Inflammatory macrophage (primary cell): ENCODE data around the gene DOCK10.
A peak's percentile ranks its signal among the peaks of the same experiment; 100 is the strongest.
"Not testable (repeated sequence)": the region's sequence is repeated elsewhere in the genome, so short reads cannot be mapped to it uniquely, and the experiment has no call there.

Experiments used
- DNase-seq, 2 donors: peaks; one replicate each; pipeline ENCODE4 v3.0.0-alpha.2; 2020 to 2022

Gene DOCK10

DNA sequence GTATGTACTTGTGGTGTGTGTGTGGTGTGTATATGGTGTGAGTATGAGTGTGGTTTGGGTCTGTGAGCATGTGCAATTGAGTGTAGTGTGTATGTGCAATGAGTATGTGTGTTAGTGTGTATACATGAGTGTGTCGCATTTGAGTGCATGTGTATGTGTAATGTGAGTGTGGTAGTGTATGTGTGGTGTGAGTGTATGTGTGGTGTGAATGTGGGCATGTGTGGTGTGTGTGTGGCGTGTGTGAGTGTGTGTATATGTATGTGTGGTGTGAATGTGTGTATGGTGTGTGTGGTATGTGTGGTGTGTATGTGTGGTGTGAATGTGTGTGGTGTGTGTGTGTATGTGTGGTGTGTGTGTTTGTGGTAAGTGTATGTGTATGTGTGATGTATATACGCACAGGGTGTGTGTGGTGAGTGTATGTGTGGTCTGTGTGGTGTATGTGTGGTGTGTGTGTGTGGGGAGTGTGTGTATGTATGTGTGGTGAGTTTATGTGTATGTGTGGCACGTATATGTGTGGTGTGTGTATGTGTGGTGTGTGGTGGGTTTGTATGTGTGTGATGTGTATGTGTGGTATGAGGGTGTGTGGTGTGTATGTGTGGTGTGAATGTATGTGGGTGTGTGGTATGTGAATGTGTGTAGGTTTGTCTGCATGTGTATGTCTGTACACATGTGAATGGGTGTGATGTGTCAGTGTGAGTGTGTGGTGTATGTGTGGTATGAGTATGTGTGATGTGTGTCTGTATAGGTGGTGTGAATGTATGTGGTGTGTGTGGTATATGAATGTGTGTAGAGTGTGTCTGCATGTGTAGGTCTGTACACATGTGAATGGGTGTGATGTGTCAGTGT, 123.4 kb downstream of the DOCK10 start:
- no peak for DNase-seq

DNA sequence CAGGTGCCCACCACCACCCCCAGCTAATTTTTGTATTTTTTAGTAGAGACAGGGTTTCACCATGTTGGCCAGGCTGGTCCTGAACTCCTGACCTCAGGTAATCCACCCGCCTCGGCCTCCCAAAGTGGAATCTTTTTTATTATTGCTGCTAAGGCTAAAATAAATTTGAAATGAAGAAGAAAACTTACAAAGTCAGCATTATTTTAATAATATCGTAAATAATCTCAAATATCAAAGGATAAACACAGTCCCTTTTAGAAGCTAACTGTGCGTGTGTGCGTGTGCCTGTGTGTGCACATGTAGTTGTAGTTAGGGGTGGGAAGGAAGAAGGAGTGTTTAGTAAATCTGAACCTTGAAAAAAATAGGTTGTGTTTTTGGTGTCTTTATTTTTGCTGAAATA, 125.0 kb downstream of the DOCK10 start:
- not testable (repeated sequence) for DNase-seq

DNA sequence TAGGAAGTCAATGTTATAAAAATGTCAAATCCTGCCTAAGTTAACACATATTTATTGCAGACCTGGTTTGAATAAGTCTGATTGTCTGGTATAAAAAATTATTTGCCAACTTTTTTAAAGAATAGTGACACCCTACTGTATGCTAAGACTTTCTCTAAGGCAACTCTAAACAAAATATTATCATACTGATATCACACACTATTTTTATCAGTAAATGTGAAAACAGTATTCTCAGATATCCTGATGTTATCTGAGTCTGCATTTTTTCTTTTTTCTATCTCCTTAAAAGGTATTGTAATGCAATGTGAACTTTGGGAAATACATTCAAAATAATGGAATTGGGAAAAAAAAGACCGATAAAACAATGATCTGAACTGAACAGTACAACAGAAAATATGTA, 127.1 kb downstream of the DOCK10 start:
- DNase-seq, result no peak

DNA sequence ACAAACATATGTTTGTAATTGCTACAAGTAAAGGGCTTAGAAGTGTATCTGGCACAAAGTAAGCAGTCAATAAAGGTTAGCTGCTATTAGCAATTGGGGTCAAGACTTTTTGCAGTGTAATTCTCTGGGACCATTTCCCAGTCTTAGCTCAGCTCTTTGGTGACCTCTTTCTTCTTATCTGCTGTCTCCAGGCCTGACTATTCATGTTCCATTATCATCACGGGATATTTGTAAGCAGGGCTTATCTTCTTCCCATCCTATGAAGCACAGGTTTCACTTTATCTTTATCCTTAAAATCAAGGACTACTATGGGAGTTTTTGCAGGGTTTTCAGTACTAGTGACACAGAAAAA, 131.7 kb downstream of the DOCK10 start:
- no peak for DNase-seq

DNA sequence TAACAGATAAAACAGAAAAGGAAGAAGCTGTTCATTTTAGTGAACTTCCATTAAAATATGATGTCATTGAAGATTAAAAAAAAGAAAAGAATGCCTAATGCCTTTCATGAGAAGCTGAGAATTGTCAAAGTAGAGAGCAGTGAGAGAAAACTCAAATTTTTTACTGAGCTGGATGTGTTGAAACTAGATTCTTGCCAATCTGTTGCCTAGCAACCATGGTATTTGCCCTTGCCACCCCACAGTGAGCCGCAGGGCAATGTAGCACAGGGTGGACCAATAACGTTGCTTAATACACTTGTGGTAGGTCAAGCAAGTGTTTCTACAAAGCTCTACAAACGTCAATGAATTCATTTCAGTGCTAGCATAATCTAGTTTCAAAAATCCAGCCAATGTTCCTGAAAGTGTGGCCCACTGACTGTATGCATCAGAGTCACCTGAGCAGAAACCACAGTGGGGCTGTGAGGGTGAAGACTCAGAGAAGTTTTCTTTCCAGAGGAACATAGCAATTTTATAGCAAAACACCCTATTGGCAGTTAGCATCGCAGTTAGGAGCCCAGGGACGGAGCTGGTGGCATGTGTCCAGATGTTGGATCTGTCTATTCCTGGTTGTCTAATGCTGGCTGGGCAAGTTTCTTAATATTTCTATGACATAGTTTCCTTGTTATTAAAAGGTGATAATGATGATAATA, 132.2 kb downstream of the DOCK10 start:
- peak; percentile 92 to 95 for DNase-seq

DNA sequence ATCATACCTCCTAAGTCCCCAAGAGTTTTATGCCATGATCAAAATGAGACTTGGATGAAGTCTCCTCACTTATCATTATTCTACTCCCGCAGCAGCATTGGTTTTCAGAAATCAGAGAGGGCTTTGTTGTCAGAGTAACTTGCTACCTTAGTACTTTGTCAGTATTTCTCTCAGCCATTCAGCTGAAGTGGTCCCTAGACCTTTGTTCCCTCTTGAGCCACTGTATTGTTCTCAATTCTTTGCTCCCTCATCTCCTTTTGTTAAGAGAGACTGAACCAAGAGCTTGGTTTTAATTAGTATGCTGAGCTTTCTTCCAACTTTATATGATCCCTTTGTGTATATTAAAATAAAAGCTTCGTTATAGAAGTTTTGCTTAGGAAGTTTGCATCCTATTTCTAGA, 133.4 kb downstream of the DOCK10 start:
- DNase-seq, result no peak

DNA sequence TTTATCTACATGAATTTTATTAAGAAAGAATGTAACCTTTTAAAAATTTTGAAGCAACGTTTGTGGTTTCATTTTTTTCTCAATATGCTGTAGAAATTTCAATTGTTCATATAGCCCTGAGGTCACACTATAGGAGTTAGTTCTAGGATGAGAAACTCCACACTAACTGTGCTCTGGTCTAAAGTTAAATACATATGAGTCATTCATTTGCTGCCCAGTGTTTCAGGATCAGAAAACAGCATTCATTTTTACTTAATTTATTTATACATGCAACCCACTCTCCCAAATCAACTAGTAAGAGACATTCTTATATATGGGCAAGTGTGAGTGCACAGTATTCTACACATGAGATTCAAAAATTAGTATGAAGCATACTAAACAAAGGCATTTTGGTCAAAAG, 137.9 kb downstream of the DOCK10 start:
- DNase-seq, result peak; percentile 28 to 37

DNA sequence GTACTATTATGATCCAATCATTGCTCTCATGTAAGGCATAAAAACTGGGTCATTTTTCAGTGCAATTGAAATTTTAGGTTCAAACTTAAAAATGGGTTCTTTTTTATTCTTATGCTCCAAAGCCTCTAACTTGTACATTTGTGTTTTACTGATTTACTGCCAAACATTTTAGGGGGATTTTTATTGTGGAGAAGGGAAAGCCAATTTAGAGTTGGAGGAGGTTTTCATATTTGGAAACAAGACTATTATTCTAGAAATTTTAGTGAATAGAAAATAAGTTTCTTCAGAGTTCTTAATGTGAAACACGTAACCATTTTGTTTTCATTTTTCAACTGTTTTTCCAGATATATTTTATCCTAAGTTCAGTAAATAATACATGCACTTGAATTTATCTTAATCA, 138.6 kb downstream of the DOCK10 start:
- no peak for DNase-seq

DNA sequence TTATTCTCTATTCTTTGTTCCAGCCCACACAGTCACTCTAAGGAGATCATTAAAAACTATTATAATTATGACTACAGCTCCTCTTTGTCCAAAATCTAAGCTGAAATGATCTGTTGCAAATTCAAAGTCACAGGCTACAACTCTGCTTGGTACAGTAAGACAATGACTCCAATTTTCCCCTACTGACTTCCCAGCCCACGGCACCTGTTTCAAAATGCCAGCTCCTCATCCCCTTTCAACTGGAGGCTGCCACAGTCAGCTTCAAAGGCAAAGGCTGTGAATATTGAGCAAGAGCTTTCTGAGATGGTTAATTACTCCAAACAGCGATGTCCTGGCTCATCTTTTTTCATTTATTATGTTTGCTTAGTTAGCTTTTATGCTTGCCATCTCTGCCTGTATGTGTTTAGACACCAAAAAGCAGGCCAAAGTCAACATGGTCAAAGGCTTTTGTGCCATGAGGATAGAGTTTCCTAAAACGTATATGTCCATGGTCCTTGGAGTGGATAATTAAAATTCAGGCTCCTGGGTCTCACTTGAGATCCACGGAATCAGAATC, 141.1 kb downstream of the DOCK10 start:
- DNase-seq, result peak in 1 of 2 donors; percentile 37

DNA sequence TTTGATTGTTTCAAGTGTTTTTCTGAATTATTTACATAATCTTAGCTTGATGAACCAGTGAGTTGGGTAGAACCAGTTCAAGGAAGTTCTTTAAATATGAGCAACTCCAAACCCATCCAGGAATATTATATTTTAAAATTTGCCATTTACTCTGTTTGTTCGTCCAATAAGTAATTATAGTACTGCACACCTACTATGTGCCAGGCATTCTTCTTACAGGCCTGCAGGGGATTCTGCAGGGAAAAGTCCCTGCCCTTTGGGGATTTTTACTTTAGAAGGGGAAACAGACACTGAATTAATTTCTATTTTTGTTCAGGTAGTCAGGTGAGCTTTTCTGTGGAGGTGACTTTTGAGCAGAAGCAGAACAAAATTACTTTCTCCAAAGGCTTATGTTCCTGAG, 146.9 kb downstream of the DOCK10 start:
- DNase-seq, result no peak

DNA sequence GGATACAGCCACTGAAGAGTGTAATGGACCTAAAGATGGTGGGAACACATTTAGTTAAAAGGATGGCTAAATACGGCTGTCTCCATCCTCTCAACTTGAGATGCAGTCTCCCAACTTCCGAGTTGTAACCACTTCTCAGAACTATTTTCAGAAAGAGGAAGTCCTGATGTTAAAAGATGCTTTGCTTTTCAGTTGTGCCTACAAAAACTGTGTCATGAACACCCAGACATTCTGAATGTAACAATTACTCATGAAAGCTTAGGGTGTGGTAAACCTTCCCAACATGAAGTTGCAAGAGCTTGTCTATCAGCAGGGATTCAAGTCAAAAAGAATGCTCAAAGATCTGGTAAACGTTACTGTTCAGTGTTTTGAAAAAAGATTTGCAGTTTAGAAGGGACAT, 147.9 kb downstream of the DOCK10 start:
- DNase-seq, result peak; percentile 88 to 97

DNA sequence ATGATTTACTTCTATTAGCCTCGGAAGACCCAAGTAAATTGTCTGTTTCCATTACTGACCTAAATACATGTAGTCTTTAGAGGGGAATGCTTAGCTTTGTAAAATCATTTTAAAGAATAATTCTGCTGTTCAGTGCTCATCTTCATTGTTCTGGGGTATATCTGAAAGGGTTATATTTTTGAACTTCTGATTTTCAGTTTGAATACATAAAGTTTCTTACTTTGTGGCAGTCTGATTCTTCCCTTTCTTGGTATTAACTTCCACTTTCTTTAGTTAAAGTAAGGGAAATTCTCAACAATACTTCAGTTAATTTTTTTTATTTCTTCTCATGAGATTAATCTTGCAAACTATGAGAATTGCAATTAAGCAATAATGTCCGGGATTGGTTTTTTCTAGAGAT, 148.4 kb downstream of the DOCK10 start:
- DNase-seq, result no peak

DNA sequence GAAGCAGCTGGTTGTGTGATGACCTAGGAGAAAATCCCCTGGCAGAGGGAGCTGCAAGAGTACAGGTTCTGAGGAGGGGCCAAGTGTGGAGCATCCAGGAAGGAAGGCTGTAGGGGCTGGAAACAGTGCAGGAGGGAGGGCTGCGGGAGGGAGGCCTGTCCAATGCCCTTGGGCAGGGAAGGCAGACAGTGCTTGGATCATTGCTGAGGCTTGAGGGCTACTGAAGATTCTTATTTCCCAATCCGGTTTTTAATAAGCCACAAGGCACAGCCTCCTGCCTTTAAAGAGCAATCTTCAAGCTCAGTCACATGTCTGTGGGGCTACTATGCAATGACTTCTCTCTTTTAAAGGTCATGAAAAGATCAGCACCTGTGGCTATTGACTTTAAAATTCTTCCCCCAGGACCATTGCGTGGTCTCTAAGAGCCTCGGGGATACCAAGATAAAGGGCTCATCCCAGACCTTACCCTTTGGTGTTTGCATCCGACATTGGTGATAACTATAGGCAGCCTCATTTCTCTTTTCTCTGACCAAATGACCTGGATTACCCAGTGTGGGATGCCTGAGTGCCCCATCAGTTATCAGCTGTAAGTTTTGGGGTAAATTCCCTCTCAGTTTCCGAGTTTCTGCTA, 149.6 kb downstream of the DOCK10 start:
- DNase-seq, result peak; percentile 90 to 92

DNA sequence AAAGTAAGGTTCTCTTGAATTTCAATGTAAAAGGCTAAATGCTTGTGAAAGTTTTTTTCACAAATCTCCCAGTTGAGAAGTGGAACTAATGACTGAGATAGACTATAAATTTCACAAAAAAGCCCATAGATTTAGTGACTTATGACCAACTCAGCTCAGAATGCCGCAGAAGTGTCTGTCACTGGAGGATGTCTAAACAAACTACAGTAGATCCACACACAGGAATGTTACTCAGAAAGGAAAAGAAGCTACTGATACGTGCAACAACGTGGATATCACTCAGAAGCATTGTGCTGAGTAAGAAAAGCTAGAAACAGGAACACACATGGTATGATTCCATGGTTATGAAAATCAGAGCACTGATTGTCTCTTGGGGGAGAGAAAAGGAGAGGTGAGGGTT, 151.9 kb downstream of the DOCK10 start:
- DNase-seq, result peak; percentile 57 to 61

DNA sequence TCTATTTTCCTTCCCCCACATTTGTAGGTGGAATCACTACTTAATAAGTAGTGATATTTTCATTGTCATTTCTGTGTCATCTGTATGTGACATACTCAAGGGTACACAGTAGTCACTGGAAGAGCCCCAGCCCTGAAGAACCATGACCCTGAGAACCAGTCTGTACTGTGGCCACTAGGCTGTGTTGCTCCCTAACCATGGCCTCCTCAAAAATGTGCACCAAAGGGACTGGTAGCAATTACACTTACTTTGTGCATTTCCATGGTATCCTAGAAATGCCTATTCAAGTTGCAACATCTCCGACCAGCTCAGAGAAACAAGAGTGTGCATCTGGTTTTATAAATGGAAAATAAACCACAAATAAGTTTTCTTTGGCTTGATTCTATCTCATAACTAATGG, 155.1 kb downstream of the DOCK10 start:
- DNase-seq, result peak in 1 of 2 donors; percentile 18

DNA sequence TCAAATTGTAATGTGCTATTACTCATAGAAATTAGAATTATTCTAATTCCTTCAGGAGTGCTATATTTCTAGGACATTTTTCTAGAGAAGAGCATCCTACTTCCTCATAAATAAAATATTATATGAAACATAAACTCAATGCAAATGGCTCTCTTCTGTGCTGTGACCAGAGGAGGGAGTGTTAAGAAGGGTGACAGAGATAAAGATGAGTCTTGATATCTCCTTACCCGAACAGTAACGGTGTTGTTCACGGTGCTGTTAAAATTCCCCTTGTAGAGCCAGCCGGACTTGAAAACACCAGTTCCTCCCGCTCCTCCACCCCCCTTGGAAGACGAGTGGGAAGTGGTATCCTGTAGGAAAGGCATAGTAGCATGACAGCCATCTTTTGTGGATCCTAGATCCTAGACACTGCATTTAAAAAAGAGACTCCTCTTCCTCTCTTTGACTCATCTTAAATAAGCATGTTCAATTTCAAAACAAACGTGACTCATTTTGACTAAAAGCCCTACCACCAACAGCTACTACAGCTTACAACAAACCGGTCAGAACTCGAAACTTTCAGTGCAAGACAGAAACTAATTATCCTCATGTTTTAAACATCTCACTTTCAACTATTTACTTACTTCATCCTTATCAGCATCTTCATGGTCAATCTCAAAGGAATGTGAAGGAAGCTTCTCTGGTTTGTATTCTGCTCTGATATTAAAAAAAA, 156.3 kb downstream of the DOCK10 start:
- peak; percentile 64 to 66 for DNase-seq

DNA sequence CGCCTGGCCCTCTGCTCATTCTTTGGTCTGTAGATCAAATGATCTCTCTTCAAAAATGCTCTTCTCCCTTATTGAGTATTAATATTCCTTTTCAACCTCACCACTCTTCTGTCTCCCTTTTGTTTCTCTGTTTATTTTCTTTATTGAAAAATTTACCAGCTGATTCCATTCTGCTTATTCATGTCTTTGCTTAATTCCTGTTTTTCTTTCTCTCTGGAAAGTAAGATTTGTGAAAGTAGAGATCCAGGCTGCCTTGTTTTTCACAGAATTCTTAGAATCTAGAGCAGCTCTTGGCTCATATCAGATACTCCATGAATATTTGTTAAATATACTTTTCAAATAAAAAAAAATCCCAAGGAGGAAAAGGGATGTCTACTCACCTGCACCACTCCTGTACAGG, 157.0 kb downstream of the DOCK10 start:
- no peak for DNase-seq

DNA sequence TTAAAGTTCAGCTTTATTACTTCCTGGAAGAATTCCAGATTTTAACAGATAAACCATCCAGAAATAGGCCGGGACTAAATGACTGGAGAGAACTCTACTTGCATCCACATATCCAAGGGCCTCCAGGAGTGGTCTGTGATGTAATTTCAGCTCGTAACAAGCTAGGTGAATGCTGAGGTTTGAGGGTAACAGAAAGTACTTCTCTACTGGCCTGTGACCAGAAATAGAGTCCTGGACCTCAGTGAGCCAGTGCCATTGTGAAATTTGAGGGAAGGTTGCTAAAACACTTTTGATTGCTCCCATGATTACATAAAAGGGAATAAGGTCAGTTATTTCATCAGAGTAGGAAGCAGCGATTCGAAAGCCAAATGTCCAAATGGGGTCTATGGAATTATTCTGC, 158.1 kb downstream of the DOCK10 start:
- peak; percentile 86 to 95 for DNase-seq

DNA sequence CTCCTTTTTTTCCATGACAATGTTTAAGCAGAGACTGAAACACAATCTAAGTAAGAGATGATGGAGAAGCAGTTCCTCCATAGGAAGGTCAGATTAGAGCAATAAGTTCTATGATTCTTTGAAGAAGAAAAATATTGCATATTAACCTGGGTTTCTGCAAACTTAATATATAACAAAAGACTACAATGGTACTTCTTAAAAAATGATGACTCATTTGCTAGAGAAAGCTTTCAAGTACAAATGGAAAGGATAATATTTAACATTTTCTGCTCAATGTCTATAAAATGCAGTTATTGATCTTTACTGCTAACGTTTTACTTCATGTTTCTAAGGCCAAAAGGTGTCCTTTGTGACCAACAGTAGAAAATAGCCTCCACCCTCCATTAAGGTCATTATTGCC, 158.6 kb downstream of the DOCK10 start:
- DNase-seq, result no peak

DNA sequence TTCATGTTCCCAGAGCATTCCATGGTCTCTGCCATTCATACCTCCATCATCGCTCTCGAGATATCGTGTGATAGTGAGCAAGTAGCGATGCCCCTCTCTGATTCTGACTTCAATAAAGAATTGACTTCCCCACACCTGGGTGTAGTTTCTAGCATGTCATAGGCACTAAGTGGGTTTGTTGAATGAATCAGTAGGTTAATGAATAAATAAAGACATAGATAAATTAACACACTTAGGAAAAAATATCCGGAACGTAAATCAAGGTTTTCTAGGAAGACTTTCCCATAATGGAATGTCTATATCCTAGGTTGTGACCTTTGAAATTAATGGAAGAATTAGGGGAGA, 159.1 kb downstream of the DOCK10 start:
- no peak for DNase-seq

DNA sequence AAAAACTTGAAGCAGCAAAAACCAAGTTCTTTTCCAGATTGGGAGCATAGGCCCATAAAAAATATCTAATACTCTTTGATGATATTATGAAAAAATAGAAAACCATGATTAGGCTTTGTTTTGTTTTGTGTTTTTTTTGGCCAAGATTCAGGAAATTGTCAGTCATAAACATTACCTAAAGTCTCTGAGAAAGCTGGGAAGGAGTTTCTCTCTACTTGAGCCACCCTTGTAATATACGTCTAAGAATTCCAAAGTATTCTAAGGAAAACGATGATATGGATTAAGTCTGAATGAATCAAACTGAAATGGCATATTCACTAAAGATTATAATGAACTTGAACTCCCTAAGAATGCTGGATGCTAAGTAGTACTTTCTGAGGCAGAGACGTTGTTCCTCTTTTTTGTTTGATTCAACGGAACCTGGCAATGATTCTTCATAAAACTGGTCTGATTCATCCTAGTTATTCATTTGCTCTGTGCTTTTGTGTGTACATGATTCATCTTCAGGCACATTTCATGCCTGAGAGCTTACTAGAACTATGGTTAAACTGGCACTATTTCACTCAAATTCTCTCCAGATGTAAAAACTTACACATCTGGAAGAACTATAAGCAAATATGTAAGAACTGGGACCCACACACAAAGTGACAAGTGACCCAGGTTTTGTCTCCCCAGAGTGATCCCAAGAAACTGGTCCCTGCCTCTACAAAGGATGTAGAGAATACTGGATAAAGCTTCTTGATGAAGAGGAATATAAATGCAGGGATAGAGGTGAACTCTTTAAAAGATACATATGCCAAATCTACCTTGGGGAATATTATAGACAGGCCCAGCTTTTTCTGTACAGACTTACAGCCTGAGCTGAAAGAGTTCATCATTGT, 159.7 kb downstream of the DOCK10 start:
- peak; percentile 42 to 72 for DNase-seq

DNA sequence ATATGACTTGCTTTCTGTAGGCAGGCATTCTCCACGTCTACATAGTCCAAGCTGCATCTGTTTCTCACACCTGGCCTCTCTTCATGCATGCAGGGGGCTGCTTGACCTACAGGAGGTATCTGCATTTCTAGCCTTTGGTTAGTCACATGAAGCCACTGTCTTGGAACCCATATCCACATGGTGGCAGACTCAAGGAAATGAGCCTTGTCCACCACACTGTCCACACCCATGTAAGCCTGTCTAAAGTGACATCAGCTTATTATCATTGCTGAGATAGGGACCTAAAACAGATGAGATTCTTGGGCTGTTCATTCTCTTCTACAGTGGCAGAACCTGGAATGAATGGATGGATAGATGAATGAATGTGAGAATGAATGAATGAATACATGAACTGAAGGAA, 160.4 kb downstream of the DOCK10 start:
- DNase-seq, result no peak
